ENCODE results near the gene CACNA1S. TPM values are rescaled to one million over a fixed set of nuclear protein-coding genes. Genes with fewer than 3 reads are reported as not detected.

Gene CACNA1S
- total and polyA plus RNA-seq, 2 of the 4 experiments (the other 2 are of a cell fraction): not detected

DNA sequence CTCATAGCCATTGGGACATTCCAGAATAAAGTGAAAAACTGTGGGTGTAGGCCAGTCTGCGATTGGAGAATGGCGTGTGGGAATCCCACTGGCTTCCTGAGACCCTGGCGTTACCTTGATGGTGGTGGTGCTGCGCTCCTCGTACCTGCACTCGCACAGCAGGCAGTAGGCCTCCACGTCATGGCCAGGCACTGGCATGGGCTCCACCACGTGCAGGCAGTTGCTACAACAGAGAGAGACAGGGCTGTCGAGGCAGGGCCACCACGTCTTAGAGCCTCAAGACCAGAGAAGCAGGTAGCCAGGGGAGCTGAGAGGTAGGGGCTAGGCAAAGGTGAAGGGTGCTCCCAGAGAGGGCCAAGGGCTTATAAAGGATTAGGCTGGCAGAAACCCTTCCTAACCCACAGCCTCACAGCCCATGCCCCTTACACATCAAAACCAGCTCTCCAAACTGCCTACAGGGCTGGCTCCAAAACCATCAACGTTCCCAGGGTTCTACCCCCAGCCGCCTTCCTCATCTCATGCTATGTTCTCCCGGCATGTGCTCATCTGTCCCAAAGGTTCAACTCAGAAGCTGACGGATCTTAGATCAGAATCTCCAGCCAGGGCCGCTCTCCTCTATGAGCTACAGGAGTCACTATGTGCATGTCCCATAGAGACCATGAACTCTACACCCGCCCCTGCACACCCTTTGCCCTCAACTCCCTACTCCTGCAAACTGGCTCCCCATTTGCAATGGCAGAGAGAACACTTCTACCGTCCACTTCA is 34.6 kb upstream of the CACNA1S start:
- Histone ChIP-seq H2BK15ac (ENCODE audit: low read depth, low read length) (no peak overlapping the region), H2BK5ac (ENCODE audit: low read depth, low read length, poor library complexity, severe bottlenecking) (no peak overlapping the region), H3K9me1 (ENCODE audit: insufficient read depth, low read length) (no peaks in the 10 kb centered on the region), H3K4ac (ENCODE audit: low read depth, low read length) (no peak overlapping the region), H3K27me3 (ENCODE audit: control insufficient read depth, insufficient read depth, low read length) (no peaks in the 10 kb centered on the region), H2BK120ac (ENCODE audit: low read depth, low read length) (no peak overlapping the region), H4K20me1 (ENCODE audit: insufficient read depth, low read length) (peaks cover under 1% of the 10 kb centered on the region; the same call in 1 of the 2 replicates), H3K4me2 (ENCODE audit: low read depth, low read length) (no peak overlapping the region), H4K8ac (ENCODE audit: low read depth in 2 of 2, low read length in 2 of 2) (no peak overlapping the region), H3K23ac (ENCODE audit: low read depth, low read length) (no peak overlapping the region), H3K4me3 (ENCODE audit: insufficient read depth, low read depth, low read length) (no peak overlapping the region), H2AK5ac (ENCODE audit: low read depth, low read length) (no peak overlapping the region), H3K27ac (ENCODE audit: insufficient read depth, low read length) (no peak overlapping the region), H3K4me1 (ENCODE audit: control insufficient read depth, insufficient read depth, low read length) (no peaks in the 10 kb centered on the region), H3K9ac (ENCODE audit: low read depth, low read length) (no peak overlapping the region), H4K91ac (ENCODE audit: insufficient read depth, low read depth, low read length) (no peak overlapping the region), H3K9me3 (ENCODE audit: control insufficient read depth, insufficient read depth, low read length) (no peaks in the 10 kb centered on the region), H3K18ac (ENCODE audit: low read depth, low read length) (no peak overlapping the region), H2AK9ac (replicated peaks; ENCODE audit: low read depth, low read length, poor library complexity) (no peak overlapping the region), H3K56ac (ENCODE audit: extremely low read depth, insufficient read depth, low read length) (no peak overlapping the region), H4K5ac (ENCODE audit: low read depth, low read length) (no peak overlapping the region), H2BK20ac (ENCODE audit: low read depth, low read length) (no peak overlapping the region), H3K36me3 (ENCODE audit: control insufficient read depth, insufficient read depth, low read length) (peaks cover 76% of the 10 kb centered on the region), H3K79me1 (ENCODE audit: low read depth in 1 of 2, low read length in 2 of 2) (peaks cover 0 to 19% of the 10 kb centered on the region in 2 experiments; a peak in 2 of 4 replicates), H2AFZ (replicated peaks; ENCODE audit: low read length, poor library complexity) (no peak overlapping the region), H3K14ac (replicated peaks; ENCODE audit: low read depth, low read length) (no peak overlapping the region)
- 95% methylated on average over 10 of the region's 17 CpGs; no CpG with 5 or more reads in 1 of the 2 experiments for WGBS, 2 experiments (ENCODE audit: extremely low coverage in 2 of 2, insufficient read length in 1 of 2)
- POLR2A ChIA-PET (ENCODE audit: unreplicated experiment): no interaction called here
- in situ Hi-C loops (cut with MboI; ENCODE audit: low sequenced_read_pairs): no loop called here
- no peak for ATAC-seq (ENCODE audit: low read depth)
- no peak for DNase-seq
- TF ChIP-seq MAFK (IDR thresholded peaks at IDR 0.05; ENCODE audit: low read depth, low read length) (no peak), CHD1 (IDR thresholded peaks at IDR 0.05; ENCODE audit: low read depth, low read length) (no peak), NFE2L2 (IDR thresholded peaks at IDR 0.05; ENCODE audit: low read depth, low read length) (no peak), RCOR1 (IDR thresholded peaks at IDR 0.05; ENCODE audit: insufficient replicate concordance, low read length) (no peak), RAD21 (IDR thresholded peaks at IDR 0.05; ENCODE audit: low read length) (no peak), POLR2A (IDR thresholded peaks at IDR 0.05; ENCODE audit: low read depth, low read length) (no peak), BHLHE40 (IDR thresholded peaks at IDR 0.05; ENCODE audit: low read depth, low read length) (no peak), MXI1 (IDR thresholded peaks at IDR 0.05; ENCODE audit: borderline replicate concordance, low read depth, low read length) (no peak), MAZ (IDR thresholded peaks at IDR 0.05; ENCODE audit: borderline replicate concordance, low read depth, low read length) (no peak), RFX5 (IDR thresholded peaks at IDR 0.05; ENCODE audit: low read depth, low read length) (no peak), CEBPB (IDR thresholded peaks at IDR 0.05; ENCODE audit: low read depth, low read length) (no peak)
- TF ChIP-seq, protein P1, sequence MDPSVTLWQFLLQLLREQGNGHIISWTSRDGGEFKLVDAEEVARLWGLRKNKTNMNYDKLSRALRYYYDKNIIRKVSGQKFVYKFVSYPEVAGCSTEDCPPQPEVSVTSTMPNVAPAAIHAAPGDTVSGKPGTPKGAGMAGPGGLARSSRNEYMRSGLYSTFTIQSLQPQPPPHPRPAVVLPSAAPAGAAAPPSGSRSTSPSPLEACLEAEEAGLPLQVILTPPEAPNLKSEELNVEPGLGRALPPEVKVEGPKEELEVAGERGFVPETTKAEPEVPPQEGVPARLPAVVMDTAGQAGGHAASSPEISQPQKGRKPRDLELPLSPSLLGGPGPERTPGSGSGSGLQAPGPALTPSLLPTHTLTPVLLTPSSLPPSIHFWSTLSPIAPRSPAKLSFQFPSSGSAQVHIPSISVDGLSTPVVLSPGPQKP (IDR thresholded peaks at IDR 0.05; ENCODE audit: borderline replicate concordance, low read depth, low read length): no peak
- TF ChIP-seq, protein P2, sequence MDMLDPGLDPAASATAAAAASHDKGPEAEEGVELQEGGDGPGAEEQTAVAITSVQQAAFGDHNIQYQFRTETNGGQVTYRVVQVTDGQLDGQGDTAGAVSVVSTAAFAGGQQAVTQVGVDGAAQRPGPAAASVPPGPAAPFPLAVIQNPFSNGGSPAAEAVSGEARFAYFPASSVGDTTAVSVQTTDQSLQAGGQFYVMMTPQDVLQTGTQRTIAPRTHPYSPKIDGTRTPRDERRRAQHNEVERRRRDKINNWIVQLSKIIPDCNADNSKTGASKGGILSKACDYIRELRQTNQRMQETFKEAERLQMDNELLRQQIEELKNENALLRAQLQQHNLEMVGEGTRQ (IDR thresholded peaks at IDR 0.05; ENCODE audit: low read depth, low read length): no peak
- TF ChIP-seq, protein P3, sequence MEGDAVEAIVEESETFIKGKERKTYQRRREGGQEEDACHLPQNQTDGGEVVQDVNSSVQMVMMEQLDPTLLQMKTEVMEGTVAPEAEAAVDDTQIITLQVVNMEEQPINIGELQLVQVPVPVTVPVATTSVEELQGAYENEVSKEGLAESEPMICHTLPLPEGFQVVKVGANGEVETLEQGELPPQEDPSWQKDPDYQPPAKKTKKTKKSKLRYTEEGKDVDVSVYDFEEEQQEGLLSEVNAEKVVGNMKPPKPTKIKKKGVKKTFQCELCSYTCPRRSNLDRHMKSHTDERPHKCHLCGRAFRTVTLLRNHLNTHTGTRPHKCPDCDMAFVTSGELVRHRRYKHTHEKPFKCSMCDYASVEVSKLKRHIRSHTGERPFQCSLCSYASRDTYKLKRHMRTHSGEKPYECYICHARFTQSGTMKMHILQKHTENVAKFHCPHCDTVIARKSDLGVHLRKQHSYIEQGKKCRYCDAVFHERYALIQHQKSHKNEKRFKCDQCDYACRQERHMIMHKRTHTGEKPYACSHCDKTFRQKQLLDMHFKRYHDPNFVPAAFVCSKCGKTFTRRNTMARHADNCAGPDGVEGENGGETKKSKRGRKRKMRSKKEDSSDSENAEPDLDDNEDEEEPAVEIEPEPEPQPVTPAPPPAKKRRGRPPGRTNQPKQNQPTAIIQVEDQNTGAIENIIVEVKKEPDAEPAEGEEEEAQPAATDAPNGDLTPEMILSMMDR (conservative IDR thresholded peaks at IDR 0.05; ENCODE audit: low read depth, low read length): no peak
- no TSS peak for BruUV-seq (replicated peaks)
- intact Hi-C loops (cut with micrococcal nuclease): no loop called here
- dilution Hi-C loops (cut with HindIII; ENCODE audit: low sequenced_read_pairs, unreplicated experiment): no loop called here
- CTCF ChIA-PET: no interaction called here

Measured in IMR-90 (cell line).